Measurements from ENCODE around the gene TBC1D1.

The TBC1D1 gene

GRCh38 chr4:38076153-38076669 is 185.3 kb downstream of the TBC1D1 start:
- DNase-seq (ENCODE audit: low spot score): peak; percentile 21
- in situ Hi-C loops (cut with MboI; ENCODE audit: low pct_unique_long_range_greater_than_20kb, low sequenced_read_pairs, unreplicated experiment): no loop called here

GRCh38 chr4:38077791-38078489 is 187.1 kb downstream of the TBC1D1 start:
- no peak for TF ChIP-seq CTCF (IDR thresholded peaks at IDR 0.05; ENCODE audit: extremely low read depth, insufficient read depth, missing control alignments)
- in situ Hi-C loops (cut with MboI; ENCODE audit: low pct_unique_long_range_greater_than_20kb, low sequenced_read_pairs, unreplicated experiment): no loop called here
- DNase-seq (ENCODE audit: low spot score): no peak

More at GRCh38 chr4:38076153-38076669, 185.3 kb downstream of the TBC1D1 start:
- TF ChIP-seq CTCF (IDR thresholded peaks at IDR 0.05; ENCODE audit: extremely low read depth, insufficient read depth, missing control alignments): no peak

- in situ Hi-C loops (cut with MboI; ENCODE audit: low pct_unique_long_range_greater_than_20kb, low sequenced_read_pairs, unreplicated experiment): no loop called here
- no peak for TF ChIP-seq CTCF (IDR thresholded peaks at IDR 0.05; ENCODE audit: extremely low read depth, insufficient read depth, missing control alignments)
- no peak for DNase-seq (ENCODE audit: low spot score)
These were observed 187.9 kb downstream of the TBC1D1 start for GRCh38 chr4:38078590-38079421.

GRCh38 chr4:38080061-38080974 is 189.4 kb downstream of the TBC1D1 start:
- no peak for DNase-seq (ENCODE audit: low spot score)
- in situ Hi-C loops (cut with MboI; ENCODE audit: low pct_unique_long_range_greater_than_20kb, low sequenced_read_pairs, unreplicated experiment): no loop called here
- TF ChIP-seq CTCF (IDR thresholded peaks at IDR 0.05; ENCODE audit: extremely low read depth, insufficient read depth, missing control alignments): no peak

- TF ChIP-seq CTCF (IDR thresholded peaks at IDR 0.05; ENCODE audit: extremely low read depth, insufficient read depth, missing control alignments): no peak
- in situ Hi-C loops (cut with MboI; ENCODE audit: low pct_unique_long_range_greater_than_20kb, low sequenced_read_pairs, unreplicated experiment): no loop called here
- no peak for DNase-seq (ENCODE audit: low spot score)
These were observed 191.1 kb downstream of the TBC1D1 start for GRCh38 chr4:38082021-38082420.

Data from GM13977 (cell line).